Measurements from ENCODE around the gene SESTD1.

DNA sequence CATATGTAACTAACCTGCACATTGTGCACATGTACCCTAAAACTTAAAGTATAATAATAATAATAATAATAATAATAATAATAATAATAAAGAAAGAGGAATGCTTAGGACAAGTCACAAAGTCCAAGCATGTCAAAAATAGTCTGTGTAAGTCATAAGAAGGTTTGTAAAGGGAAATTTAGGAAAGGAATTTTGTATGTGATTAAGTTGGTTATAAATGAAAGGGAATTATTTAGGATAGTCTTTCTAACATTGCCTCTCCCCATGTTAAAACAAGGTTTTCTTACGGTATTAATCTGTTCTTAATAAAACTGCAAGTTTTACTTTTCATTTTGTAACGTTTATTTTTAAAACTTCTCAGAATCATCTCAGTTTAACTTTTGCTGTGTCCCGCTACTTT, 62.8 kb downstream of the SESTD1 start:
- no peak for TF ChIP-seq CTCF (IDR thresholded peaks at IDR 0.05)
- TF ChIP-seq JUN (IDR thresholded peaks at IDR 0.05): no peak
- no peak for TF ChIP-seq JUNB (IDR thresholded peaks at IDR 0.05)
- TF ChIP-seq CBX8 (IDR thresholded peaks at IDR 0.05): no peak
- no peak for TF ChIP-seq MAX (IDR thresholded peaks at IDR 0.05)
- no peak for TF ChIP-seq SMC3 (IDR thresholded peaks at IDR 0.05)
